Measurements from ENCODE around the gene NR6A1. TPM values are rescaled to one million over a fixed set of nuclear protein-coding genes. Genes with fewer than 3 reads are reported as not detected.

The NR6A1 gene
- total RNA-seq, 2 donors from 2014 or later: 0.71 to 4.6 TPM

GRCh38 chr9:124593200-124593599 lies 177.9 kb downstream of the NR6A1 start:
- Histone ChIP-seq H3K36me3 (no peaks in the 10 kb centered on the region), H3K9me3 (no peaks in the 10 kb centered on the region), H3K27me3 (replicated peaks; ENCODE audit: insufficient read depth) (no peaks in the 10 kb centered on the region), H3K27ac (no peak overlapping the region), H3K4me1 (ENCODE audit: control insufficient read depth in 1 of 2, low read depth in 2 of 2) (no peaks in the 10 kb centered on the region), H3K4me3 (no peak overlapping the region)
- DNase-seq (ENCODE audit: low spot score) (no peak), ATAC-seq (ENCODE audit: insufficient number of reproducible peaks, low FRiP score, low read depth) (no peak)
- TF ChIP-seq, protein P1, sequence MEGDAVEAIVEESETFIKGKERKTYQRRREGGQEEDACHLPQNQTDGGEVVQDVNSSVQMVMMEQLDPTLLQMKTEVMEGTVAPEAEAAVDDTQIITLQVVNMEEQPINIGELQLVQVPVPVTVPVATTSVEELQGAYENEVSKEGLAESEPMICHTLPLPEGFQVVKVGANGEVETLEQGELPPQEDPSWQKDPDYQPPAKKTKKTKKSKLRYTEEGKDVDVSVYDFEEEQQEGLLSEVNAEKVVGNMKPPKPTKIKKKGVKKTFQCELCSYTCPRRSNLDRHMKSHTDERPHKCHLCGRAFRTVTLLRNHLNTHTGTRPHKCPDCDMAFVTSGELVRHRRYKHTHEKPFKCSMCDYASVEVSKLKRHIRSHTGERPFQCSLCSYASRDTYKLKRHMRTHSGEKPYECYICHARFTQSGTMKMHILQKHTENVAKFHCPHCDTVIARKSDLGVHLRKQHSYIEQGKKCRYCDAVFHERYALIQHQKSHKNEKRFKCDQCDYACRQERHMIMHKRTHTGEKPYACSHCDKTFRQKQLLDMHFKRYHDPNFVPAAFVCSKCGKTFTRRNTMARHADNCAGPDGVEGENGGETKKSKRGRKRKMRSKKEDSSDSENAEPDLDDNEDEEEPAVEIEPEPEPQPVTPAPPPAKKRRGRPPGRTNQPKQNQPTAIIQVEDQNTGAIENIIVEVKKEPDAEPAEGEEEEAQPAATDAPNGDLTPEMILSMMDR (IDR thresholded peaks at IDR 0.05): no peak

GRCh38 chr9:124590889-124591641 lies 180.0 kb downstream of the NR6A1 start:
- DNase-seq (ENCODE audit: low spot score) (no peak), ATAC-seq (ENCODE audit: insufficient number of reproducible peaks, low FRiP score, low read depth) (no peak)
- TF ChIP-seq, protein P1 (IDR thresholded peaks at IDR 0.05): no peak
- Histone ChIP-seq H3K27ac (no peak overlapping the region), H3K9me3 (no peaks in the 10 kb centered on the region), H3K36me3 (no peaks in the 10 kb centered on the region), H3K4me3 (no peak overlapping the region), H3K4me1 (ENCODE audit: control insufficient read depth in 1 of 2, low read depth in 2 of 2) (no peaks in the 10 kb centered on the region), H3K27me3 (replicated peaks; ENCODE audit: insufficient read depth) (no peaks in the 10 kb centered on the region)

- Histone ChIP-seq H3K27ac (no peak overlapping the region), H3K27me3 (replicated peaks; ENCODE audit: insufficient read depth) (no peaks in the 10 kb centered on the region), H3K9me3 (no peaks in the 10 kb centered on the region), H3K36me3 (no peaks in the 10 kb centered on the region), H3K4me1 (ENCODE audit: control insufficient read depth in 1 of 2, low read depth in 2 of 2) (no peaks in the 10 kb centered on the region), H3K4me3 (no peak overlapping the region)
- ATAC-seq (ENCODE audit: insufficient number of reproducible peaks, low FRiP score, low read depth) (no peak), DNase-seq (ENCODE audit: low spot score) (no peak)
- TF ChIP-seq, protein P1 (IDR thresholded peaks at IDR 0.05): no peak
These were observed 186.5 kb downstream of the NR6A1 start for GRCh38 chr9:124584631-124585030.

DNA sequence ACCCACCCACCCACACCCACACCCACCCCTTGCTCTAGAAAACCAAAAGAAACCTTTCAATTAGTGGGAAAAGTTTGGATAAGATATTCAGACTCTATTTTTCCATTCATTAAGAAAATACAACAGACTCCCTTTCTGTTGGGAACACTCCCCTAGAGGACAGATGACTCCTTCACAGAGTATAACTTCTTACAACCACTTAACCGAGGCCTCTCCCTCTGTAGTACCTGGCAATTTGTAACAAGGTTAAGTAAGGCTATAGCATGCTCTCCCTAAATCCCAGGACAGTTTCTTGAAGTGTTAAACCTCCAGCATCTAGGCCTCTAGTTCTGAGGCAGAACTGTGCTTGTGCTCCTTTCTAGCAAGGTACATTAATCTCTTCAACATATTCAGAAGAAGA lies 188.0 kb downstream of the NR6A1 start:
- Histone ChIP-seq H3K36me3 (no peaks in the 10 kb centered on the region), H3K27me3 (replicated peaks; ENCODE audit: insufficient read depth) (no peaks in the 10 kb centered on the region), H3K4me1 (ENCODE audit: control insufficient read depth in 1 of 2, low read depth in 2 of 2) (no peaks in the 10 kb centered on the region), H3K4me3 (no peak overlapping the region), H3K9me3 (no peaks in the 10 kb centered on the region), H3K27ac (no peak overlapping the region)
- ATAC-seq (ENCODE audit: insufficient number of reproducible peaks, low FRiP score, low read depth): no peak
- TF ChIP-seq, protein P1 (IDR thresholded peaks at IDR 0.05): no peak
- DNase-seq (ENCODE audit: low spot score): no peak

GRCh38 chr9:124580186-124580585 lies 190.9 kb downstream of the NR6A1 start:
- H3K4me1 ChIP-seq (ENCODE audit: control insufficient read depth in 1 of 2, low read depth in 2 of 2): no peaks in the 10 kb centered on the region
- TF ChIP-seq, protein P1 (IDR thresholded peaks at IDR 0.05): no peak
- no peaks in the 10 kb centered on the region for H3K27me3 ChIP-seq (replicated peaks; ENCODE audit: insufficient read depth)
- H3K4me3 ChIP-seq: no peak overlapping the region
- no peaks in the 10 kb centered on the region for H3K36me3 ChIP-seq
- DNase-seq (ENCODE audit: low spot score) (no peak), ATAC-seq (ENCODE audit: insufficient number of reproducible peaks, low FRiP score, low read depth) (no peak)
- H3K9me3 ChIP-seq: no peaks in the 10 kb centered on the region
- no peak overlapping the region for H3K27ac ChIP-seq

All from thoracic aorta (tissue), 2 donors.